Midbrain (tissue), 1 donor: Measurements from ENCODE around the gene IARS2.
"Not testable (repeated sequence)": the region's sequence is repeated elsewhere in the genome, so short reads cannot be mapped to it uniquely, and the experiment has no call there.

ENCODE experiments used
- DNase-seq: peaks from one replicate; lab custom pipeline; 2025; lab: John Stamatoyannopoulos, UW

Gene IARS2

DNA sequence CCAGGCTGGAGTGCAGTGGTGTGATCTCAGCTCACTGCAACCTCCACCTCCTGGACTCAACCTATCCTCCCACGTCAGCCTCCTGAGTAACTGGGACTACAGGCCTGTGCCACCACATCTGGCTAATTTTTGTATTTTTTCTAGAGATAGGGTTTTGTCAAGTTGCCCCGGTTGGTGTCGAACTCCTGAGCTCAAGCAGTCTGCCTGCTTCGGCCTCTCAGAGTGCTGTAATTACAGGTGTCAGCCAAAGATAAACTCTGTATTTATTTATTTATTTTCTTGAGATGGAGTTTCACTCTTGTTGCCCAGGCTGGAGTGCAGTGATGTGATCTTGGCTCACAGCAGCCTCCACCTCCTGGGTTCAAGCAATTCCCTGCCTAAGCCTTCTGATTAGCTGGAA lies 18.7 kb downstream of the IARS2 start:
- not testable (repeated sequence) for DNase-seq

DNA sequence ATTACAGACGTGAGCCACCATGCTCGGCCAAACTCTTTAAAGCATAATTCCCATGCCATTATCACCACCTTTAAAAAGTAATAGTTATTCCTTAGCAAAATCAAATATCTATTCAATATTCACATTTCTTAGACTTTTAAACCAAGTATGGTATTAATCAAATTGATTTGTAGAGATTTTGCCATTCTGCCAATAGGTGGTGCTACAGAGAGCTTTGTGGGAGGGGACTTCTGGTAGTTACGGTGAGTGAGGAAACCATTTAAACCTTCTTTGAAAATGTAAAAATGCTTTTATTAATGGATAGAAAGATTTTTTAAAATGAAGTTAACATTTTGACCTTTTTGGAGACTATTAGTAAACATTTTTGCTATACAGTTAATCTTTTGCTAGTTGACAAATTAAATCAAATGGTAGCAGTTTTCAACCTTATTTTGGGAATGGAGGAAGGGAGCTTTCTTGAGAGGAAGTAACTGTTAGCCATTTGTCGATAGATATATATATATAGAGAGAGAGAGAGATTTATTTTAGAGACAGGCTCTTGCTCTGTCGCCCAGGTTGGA lies 19.3 kb downstream of the IARS2 start:
- DNase-seq: no peak

DNA sequence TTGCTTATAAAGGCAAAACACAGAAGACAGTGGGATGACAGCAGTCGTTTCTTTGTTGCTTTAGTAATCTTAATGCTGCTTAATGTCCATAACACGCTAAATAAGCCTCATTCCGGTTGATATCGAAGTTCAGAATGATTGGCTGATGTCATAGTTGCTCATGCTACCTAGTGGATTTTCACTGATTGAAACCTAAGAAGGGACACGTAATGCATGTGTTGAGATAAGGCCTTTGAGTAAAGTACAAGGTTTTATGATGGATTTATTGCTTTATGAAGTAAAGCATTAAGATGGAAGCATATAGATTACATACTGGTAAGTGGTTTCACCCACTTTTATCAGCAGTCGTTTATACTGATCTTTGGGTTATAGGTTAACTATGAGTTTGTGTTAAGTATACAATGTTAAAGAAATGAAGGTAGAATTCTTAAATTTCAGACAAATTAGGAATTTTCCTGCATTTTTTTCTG lies 25.1 kb downstream of the IARS2 start:
- DNase-seq: no peak

DNA sequence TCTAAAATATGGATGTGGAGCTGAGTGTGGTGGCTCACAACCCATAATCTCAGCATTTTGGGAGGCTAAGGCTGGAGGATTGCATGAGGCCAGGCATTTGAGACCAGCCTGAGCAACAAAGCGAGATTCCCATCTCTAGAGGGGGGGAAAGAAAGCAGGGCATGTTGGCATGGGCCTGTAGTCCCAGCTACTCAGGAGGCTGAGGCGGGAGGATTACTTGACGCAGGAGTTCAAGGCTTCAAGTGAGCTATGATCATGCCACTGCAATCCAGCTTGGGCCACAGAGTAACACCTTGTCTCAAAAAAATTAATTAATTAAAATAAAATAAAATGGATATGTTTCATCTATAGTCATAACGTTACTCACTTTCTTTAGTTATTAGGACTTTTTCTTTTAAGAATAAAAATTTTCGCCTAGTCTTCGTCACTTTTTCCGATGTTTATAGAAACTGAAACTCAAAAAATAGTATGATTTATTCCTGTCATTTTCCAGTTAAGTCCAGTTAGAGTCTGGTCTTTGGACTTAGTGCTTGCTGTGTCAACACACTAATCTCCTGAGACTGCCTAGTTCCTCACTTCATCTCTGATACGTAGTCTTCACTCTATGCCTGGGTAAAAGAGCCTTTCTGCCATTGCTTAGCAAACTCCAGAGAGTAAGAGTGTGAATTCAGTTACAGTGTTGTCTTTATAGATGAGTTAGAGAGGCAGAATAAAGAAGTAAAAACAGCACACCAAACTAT lies 28.0 kb downstream of the IARS2 start:
- DNase-seq: no peak

DNA sequence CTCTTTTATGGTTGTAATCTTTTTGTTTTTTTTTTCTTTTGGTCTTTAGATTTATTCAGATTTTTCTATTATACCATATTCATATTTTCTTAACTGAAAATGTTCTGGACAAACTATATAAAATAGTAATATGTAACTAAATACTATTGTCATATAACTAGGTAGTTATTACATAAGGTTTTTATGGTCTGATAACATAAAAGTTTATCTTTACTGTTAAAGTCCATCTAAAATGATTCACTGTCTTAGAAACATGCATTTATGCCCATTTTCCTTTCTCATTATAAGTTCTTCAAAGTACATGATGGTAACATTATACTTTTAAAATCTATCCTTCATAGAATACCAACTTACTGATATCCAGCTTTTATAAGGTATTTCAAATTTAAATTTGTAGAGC lies 29.1 kb downstream of the IARS2 start:
- DNase-seq: no peak

DNA sequence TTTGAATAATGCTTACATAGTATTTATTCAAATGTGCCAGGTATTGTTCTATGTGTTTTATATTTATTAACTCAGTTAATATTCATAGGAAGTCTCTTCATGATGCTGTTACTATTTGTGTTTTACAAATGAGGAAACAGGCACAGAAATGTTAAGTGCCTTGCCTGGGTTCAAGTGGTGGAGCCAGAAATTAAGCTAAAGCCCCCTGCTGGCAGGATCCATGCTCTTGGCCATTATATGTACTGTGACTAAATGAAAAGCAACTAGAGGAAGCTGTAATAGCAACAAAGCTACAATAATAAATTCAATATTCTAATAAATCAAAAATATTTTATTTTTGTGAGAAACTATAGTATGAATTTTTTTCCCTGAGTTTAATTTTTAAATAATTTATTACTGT lies 30.0 kb downstream of the IARS2 start:
- DNase-seq: no peak

DNA sequence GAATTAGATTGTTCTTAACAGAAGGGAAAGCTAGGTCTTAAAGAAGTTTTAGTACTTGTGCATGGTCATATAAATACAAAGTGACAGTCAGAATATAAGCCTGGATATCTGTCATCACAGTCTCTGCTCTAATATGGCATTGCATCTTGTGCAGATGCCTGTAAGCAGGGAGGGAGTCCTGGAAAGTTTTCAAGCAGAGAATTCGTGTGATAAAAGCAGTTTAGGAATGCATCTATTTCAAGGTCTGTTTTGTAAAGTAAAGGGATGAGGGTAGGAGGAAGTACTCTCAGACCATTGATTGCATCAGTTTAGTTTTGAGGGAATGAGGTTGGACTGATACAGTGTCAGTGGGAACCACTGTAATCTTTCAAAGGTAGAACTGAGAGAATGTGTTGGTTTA lies 30.6 kb downstream of the IARS2 start:
- no peak for DNase-seq

DNA sequence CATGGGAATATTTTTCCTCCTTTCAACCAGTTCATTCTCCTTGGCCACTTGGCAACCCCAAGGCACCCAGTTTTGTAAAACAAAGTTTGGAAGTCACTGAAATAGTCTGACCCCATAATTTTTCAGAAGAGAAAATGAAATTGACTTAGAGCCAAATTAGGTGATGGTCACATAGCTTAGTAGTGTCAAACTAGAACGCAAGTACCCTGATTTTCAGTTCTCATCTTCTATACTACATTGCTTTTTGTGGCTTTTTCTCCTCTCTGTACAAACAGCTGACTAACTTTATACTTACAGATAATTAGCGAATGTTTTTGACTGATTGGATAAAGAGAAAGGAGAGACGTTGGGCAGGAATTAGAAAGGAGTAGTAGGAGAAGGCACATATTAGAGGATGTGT lies 33.1 kb downstream of the IARS2 start:
- no peak for DNase-seq

DNA sequence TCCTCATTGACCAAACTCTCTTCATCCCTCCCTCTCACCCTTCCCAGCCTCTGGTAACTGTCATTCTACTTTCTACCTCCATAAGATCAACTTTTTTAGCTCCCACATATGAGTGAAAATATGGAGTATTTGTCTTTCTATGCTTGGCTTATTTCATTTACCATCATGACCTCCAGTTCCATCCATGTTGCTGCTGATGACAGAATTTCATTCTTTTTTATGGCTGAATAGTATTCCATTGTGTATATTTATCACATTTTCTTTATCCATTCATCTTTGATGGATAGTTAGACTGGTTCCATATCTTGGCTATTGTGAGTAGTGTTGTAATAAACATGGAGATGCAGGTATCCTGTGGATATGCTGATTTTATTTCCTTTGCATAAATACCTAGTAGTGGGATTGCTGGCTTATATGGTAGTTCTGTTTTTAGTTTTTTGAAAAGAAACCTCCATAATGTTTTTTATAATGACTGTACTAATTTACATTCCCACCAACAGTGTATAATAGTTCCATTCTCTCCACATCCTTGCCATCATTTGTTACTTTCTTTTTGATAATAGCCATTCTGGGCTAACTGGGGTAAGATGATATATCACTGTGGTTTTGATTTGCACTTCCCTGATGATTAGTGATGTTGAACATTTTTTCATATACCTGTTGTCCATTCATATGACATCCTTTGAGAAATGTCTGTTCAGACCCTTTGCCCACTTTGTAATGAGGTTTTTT lies 35.7 kb downstream of the IARS2 start:
- DNase-seq: no peak

DNA sequence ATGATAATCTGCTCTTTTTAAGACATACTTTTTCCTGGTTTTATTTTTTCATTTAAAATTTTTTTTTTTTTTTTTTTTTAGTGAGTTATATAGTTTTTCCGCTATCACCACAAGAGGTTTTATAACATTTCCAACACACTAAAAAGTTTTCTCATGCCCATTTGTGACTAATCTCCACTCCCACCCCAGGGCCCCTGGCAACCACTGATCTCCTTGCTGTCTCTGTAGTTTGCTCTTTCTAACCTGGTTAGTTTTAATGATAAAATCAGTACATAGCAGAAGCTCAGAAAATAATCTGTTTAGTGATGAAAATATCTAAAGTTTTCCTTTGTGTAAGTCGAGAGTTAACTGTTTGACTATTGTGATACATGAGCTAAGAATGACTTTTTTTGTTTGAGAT lies 41.8 kb downstream of the IARS2 start:
- DNase-seq: no peak

DNA sequence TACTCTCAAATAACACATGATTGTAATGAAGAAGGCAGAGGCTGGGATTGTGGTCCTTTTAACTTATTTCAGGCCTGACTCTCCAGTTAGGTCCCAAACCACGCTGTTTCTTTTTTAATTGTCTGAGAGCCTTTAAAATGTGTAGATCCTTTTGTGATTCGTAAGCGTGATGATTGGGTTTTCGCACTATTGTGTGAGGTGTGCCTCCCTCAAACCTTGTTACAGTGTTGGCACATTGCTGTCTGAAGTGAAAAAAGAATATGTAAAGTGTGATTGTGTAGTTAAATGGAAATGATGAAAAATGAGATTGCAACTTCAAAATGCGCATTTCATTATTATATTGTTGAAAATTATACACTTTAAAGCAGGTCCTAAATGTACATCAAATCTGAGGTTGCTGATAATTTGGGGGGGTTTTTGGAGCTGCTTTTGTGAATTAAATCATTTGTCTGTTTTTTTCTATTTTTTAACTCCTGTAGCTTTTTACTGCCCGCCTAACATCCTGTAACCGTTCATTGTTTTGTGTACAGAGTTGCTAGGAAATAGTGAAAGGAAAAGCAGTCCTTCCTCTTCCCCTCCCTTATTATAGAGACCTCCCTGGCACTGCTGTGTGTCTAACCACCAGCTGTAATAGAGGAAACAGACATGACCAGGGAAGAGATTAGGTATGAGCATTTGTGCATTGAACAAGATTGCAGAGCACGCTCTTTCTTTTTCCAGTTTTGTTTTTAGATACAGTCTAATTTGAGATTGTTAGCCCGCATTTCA lies 43.3 kb downstream of the IARS2 start:
- DNase-seq: no peak

DNA sequence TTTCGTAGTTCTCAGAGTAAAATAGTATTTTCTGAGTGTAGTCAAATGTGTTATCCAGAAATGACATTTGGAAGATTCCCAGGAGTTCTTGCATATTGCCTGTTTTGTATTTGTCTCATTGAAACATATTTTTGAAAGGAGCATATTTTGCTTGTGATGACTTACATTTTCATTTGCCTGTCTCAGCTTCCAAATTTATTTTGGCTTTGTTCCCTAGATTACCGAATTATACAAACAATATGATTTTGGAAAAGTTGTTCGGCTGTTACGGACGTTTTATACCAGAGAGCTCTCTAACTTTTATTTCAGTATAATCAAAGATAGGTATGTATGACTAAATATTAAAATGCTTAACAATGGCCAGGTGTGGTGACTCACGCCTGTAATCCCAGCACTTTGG lies 46.0 kb downstream of the IARS2 start:
- DNase-seq: no peak

DNA sequence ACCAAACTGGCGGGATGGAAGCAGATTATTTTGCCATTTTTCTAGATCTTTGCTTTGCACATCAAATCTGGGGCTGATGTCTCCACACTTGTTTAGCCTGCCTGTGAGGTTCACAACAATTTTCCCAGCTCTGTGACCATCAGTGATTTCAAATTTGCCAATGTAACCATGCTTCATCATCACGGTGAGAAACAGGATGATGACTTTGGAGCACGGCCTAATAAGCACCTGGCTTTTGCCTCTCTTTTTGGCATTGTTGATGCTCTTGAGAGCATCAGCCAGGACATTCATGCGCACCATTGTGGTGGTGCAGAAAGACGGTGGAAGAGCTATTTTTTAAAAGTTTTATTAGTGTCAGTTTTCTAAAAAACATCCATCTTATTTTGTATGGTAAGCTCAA lies 50.1 kb downstream of the IARS2 start:
- no peak for DNase-seq

DNA sequence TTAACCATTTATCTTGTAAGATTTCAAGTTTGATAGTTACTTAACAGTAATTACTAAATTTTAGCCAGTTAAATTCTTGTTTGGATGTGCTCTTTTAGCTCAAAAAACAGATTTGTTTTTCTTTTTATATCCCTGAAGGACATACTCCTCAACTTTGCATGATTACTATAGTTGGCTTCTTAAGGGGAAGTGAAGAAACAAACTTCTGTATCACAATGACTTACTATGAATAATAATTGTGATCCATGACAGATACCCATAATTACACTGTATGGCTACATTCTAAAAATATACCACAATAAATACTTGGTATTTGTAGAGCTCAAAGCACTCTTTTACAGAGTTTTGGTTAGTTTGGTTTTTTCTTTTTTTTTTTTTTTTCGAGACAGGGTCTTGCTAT lies 55.8 kb downstream of the IARS2 start:
- no peak for DNase-seq

DNA sequence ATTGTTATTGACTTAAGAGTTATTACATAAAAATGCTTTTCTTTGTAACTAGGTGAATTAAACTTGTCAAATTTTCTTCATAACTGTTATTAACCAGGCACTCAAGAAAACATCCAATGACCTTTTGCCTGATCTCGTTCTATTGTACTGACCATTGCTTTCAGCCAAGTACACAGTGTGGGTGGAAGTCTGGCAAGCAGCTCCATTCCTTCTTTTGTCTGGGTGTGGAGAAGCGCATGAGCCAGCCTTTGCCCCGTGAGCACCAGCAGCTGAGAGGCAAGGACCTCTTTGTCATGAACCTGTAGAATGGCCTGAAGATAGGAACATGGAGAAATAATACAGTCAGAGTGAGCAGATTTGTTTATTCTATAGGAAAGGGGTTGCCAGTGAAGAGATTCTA lies 57.5 kb downstream of the IARS2 start:
- peak; percentile 52 for DNase-seq

DNA sequence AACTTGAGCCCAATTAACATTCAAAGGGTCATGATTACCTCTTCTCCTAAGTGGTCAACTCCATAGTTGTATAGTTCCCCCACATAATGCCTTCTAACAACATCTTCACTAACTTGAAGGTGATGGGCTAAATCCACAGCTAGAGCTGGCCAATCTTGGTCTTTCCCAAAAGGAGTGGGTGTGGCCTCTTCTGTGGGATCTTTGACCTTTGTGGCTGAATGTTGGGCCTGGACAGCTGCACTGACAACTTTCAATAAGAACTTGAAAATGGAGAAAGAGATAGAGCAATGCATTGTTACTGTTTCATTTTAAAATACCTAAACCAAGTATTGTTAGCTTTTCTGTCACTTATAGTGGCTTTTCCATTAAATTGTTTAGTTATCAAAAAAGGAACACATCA lies 59.2 kb downstream of the IARS2 start:
- DNase-seq: no peak

DNA sequence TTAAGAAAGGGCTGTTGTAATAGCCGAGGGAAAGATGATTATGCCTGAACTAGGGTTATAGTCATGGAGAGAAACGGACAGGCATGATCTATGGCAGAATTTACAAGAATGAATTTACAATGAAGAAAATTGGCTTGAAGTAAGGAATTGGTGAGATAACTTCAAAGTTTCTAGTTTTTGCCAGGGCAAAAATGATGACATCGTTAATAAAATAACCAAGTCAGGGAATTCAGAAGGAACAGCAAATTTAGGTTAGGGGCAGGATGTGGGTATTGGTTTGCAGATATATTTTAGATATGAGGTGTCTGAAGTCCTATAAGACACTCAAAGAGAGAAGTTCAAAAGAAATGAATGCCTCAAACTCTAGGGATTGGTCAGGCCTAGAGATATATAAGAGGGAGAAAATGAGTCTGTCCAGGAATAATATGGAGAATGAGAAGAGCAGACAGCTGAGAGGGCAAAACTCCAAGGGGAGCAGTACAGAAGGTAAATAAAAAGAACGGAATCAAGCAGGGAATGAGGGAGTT lies 62.8 kb downstream of the IARS2 start:
- DNase-seq: no peak

DNA sequence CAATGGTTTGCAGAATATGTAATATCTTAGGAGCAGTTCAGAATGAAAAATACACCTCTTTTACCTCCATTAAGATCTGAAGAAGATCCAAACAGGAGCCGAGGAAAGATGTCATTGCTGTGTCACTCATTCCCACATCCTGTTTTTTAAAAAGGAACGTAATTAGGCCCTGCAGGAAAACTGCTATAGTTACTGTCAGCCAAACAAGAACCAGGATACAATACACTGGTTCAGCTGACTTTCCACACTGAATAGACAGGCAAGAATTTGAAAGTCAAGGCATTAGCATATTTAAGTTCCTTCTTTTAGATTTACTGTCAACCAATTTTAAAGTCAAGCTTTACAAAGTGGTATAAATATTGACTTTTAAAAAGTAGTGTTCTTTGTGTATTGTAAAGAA lies 63.8 kb downstream of the IARS2 start:
- DNase-seq: no peak

DNA sequence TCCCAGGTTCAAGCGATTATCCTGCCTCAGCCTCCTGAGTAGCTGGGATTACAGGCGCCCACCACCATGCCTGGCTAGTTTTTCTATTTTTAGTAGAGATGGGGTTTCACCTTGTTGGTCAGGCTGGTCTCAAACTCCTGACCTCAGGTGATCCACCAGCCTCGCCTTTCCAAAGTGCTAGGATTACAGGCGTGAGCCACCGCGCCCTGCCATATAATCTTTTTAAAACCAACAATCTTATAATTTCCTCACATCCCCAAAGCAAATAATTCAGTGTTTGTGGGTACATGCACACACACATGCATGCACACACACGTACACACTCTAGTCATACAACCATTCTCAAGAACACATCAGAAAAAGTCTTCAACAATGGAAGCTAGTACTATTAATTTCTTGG lies 64.6 kb downstream of the IARS2 start:
- DNase-seq: not testable (repeated sequence)

DNA sequence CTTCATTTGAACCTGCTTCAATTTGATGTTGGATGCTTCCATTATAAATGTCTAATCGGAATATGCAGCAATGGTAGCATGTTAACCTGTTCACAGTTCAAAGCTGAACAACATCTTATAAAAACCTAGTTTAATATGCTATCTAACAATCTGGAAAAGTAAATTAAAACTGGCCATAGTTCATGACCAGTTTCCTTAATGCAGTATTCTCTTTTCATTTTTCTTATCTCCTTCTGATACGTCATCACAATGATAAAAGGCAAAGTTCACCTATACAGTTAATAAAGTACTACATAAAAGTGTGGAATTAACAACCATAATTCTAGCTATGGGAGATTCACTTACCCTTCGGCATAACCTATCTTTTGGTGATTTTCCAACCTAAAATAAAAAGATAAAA lies 65.1 kb downstream of the IARS2 start:
- DNase-seq: no peak

DNA sequence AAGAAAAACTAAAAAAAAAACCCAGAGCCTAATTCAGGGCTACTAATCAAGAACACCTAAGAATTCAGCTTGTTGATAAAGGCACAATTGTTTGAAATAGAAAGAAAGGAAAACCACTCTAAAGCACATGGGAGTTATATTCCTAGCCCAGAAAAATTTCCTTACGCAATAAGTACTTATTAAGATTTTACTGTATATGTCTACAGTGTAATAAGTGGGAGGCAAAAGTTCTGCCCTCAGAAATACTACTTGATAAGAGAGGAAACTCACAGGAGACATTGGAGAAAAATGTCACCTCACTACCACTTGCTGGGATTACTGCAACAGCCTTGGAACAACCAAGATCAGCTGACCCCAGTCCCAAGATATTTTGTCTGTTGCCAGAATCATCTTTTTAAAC lies 66.1 kb downstream of the IARS2 start:
- no peak for DNase-seq

DNA sequence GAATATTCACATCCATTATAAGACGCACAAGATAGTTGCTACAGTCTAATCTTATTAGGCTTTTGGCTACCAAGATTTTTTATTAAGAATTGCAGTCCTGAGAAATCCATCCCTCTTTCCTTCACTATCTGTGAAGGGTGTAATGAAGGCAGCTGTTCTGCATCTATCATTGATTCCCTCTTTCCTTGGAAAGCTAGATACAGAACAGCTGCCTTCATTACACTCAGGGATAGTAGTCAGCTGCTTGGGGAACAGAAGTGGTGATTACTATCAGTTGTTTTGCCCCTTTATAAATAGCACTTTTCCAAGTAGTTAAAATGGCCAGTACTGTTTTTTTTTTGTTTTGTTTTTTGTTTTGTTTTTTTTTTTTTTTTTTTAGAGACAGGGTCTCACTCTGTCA lies 70.2 kb downstream of the IARS2 start:
- DNase-seq: no peak
